GM18951 (cell line): ENCODE measurements around the gene NAMPT.

Experiments
- POLR2A ChIP-seq: IDR thresholded peaks from 4 replicates; pipeline ENCODE4 v1.6.1; 2011; ENCODE audit warnings: mild to moderate bottlenecking; ENCODE audit not compliant: insufficient read length, insufficient read depth; ENCODE audit errors: extremely low read depth
- in situ Hi-C: fragments of 300-500 bp; cut with MboI; formaldehyde crosslinking; loops from one replicate; pipeline ENCODE4 v1.12.0; 2022; ENCODE audit warnings: low sequenced_read_pairs, mixed read lengths, inconsistent platforms; ENCODE audit not compliant: unreplicated experiment

Gene NAMPT

GRCh38 chr7:106287786-106288185 lies 3.0 kb upstream of the NAMPT start:
- in situ Hi-C loops, result no loop called here
- no peak for TF ChIP-seq POLR2A

- no peak for TF ChIP-seq POLR2A
- in situ Hi-C loops, result no loop called here
These were observed 1.2 kb upstream of the NAMPT start for GRCh38 chr7:106285855-106286492.

- in situ Hi-C loops, result no loop called here
- TF ChIP-seq POLR2A, result peak; percentile 70
These were observed 470 bp upstream of the NAMPT start for GRCh38 chr7:106285051-106285854.

GRCh38 chr7:106283831-106284713 lies 711 bp downstream of the NAMPT start:
- in situ Hi-C loops, result no loop called here
- TF ChIP-seq POLR2A, result peak; percentile 36

- no peak for TF ChIP-seq POLR2A
- in situ Hi-C loops, result no loop called here
These were observed 1.3 kb downstream of the NAMPT start for GRCh38 chr7:106283501-106283830.

GRCh38 chr7:106282852-106283251 lies 1.9 kb downstream of the NAMPT start:
- in situ Hi-C loops, result no loop called here
- TF ChIP-seq POLR2A, result no peak

- in situ Hi-C loops, result no loop called here
- TF ChIP-seq POLR2A, result no peak
These were observed 2.4 kb downstream of the NAMPT start for GRCh38 chr7:106282390-106282789.

- in situ Hi-C loops, result no loop called here
These were observed 3.0 kb downstream of the NAMPT start for GRCh38 chr7:106281585-106282318.

GRCh38 chr7:106281127-106281526 lies 3.7 kb downstream of the NAMPT start:
- in situ Hi-C loops, result no loop called here

More at GRCh38 chr7:106281585-106282318, 3.0 kb downstream of the NAMPT start:
- TF ChIP-seq POLR2A, result no peak

GRCh38 chr7:106279425-106280197 lies 5.2 kb downstream of the NAMPT start:
- in situ Hi-C loops, result no loop called here
- no peak for TF ChIP-seq POLR2A

More at GRCh38 chr7:106281127-106281526, 3.7 kb downstream of the NAMPT start:
- TF ChIP-seq POLR2A, result no peak

GRCh38 chr7:106278695-106279094 lies 6.1 kb downstream of the NAMPT start:
- in situ Hi-C loops, result no loop called here
- TF ChIP-seq POLR2A, result no peak

GRCh38 chr7:106277976-106278375 lies 6.8 kb downstream of the NAMPT start:
- in situ Hi-C loops, result no loop called here
- peak; percentile 11 for TF ChIP-seq POLR2A

GRCh38 chr7:106276513-106276912 lies 8.3 kb downstream of the NAMPT start:
- in situ Hi-C loops, result no loop called here
- no peak for TF ChIP-seq POLR2A
